ENCODE data around the gene MPEG1.

The MPEG1 gene, protein sequence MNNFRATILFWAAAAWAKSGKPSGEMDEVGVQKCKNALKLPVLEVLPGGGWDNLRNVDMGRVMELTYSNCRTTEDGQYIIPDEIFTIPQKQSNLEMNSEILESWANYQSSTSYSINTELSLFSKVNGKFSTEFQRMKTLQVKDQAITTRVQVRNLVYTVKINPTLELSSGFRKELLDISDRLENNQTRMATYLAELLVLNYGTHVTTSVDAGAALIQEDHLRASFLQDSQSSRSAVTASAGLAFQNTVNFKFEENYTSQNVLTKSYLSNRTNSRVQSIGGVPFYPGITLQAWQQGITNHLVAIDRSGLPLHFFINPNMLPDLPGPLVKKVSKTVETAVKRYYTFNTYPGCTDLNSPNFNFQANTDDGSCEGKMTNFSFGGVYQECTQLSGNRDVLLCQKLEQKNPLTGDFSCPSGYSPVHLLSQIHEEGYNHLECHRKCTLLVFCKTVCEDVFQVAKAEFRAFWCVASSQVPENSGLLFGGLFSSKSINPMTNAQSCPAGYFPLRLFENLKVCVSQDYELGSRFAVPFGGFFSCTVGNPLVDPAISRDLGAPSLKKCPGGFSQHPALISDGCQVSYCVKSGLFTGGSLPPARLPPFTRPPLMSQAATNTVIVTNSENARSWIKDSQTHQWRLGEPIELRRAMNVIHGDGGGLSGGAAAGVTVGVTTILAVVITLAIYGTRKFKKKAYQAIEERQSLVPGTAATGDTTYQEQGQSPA

DNA sequence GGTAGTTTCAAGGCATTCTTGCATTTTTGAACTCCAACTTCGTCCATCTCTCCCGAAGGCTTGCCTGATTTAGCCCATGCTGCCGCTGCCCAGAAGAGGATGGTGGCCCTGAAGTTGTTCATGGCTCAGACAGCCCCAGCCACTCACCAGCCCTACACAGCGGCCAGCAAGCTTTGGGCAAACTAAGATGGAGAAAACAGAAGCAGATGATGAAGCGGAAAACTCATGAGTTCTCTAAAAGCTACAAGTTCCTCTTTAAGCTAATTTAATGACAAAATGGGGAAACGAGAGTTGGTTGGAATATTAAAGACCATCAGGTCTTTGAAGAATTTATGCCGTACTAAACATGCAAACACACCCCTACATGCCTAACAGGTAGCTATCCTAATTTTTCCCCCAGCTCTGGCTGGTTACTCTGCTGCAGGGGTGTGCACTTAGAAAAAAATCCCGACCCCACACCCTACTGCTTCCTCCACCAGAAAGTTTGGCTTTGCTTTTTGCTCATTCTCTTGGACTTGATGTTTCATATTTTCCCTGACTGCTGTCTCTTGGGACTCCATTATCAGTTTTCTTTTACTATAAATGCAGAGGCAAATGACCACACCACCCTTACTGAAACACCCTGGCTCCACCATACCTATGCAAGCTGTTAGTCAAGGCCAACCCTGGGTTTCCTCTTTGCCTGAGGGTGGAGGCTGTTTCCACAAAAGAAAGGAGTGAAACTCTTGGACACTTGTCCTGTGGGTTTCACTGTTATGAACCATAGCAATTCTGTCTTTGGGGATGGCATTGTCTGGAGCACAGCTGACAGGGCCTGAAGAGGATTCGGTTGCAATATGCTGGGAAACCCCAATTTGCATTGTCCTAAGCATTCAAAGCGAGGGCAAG, at the start of gene MPEG1:
Gene MPEG1 (minus strand): TSS at position 184 of the 888 bp plus-strand sequence. CDS start 62 bp downstream, at position 122.
- no peak for DNase-seq

DNA sequence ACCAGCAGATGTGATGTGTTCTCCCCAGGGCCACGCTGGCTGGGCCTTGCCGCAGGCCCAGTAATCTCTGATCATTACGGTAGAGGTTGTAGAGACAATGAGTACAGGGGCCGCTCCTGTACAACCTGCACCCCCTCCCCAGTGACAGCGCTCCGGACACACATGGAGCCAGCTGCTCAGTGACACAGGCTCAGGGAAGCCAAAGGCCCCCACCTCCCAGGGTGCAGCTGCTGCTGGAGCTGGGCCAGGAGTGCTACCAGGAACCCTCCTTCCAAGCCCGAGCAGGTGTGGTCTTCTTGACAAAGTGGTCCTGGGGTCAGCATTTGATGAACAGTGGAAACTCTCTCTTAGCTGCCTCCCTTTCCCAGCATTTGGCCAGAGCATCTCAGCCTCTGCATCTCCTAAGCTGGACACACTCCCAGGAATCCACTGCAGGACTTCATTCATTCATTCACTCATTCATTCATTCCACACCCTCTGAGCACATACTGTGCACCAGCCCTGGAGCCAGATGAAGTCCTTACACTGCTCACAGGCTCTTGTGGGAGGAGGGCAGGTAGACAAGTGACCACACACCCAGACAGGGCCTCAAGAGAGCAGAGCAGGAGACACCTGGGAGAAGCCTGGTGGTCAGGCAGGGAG, 49.6 kb upstream of the MPEG1 start:
- DNase-seq, result no peak

DNA sequence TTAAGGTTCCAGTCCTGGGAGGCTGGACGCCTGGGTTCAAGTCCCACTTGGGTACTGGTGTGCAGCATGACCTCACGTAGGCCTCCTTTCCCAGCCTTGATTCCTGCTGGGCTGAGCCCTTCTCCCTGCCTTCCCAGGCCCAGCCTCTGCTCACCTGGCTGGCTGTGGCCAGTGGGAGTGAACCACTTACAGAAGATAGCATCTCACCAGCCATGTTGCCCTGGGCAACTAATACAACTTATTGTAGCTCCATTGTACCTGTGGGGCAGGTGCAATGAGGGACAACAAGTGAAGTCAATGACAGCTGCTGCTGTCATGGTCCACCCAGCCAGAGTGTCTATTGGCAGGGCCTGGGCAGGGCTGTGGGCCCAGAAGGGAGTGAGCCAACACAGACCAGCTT, 48.4 kb upstream of the MPEG1 start:
- no peak for DNase-seq

DNA sequence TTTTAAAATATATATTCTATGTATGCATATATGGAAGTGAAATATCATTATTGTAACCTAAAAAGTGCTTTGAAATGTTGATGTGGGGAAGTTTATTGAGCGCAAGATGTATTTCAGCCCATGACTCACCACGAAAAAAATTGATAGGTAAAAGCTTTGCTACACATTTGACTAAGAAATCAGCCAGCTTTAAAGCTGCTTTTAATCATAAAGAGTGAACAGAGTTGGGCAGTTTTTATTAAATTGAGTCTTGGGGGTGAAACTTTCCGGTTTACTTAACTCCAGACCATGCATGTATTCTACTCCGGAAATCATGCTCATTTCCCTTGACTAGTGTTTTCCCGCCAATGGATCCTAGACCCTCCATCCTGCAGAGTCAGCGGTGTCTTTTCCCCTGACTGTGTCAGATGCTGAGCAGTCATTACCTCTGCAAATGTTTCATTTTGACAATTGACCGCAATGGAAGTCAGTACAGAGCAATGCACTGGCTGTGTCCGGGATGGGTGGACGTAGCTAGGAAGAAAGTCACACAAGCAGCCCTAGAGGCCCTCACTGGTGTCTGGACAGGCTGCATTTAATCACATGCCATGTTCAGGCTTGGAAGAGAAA, 47.2 kb upstream of the MPEG1 start:
- DNase-seq, result no peak

DNA sequence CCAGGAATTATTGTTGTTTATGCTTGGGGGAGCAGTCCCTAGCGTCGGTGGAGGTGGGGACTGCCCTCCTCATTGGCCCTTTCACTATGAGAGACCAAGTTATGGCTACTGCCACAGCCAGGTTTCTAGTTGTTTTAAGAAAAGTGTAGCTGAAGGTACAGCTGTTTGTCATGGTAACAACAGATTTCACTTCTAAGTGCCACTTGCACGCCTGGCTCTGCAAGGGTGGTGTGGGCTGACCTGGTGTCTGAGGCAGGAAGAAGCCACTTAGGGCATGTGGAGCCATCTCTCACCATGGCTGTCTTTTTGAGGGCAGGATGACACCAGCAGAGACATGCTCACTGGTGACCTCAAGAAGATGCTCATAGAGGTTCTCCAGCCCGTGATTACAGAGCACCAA, 46.3 kb upstream of the MPEG1 start:
- DNase-seq, result no peak

DNA sequence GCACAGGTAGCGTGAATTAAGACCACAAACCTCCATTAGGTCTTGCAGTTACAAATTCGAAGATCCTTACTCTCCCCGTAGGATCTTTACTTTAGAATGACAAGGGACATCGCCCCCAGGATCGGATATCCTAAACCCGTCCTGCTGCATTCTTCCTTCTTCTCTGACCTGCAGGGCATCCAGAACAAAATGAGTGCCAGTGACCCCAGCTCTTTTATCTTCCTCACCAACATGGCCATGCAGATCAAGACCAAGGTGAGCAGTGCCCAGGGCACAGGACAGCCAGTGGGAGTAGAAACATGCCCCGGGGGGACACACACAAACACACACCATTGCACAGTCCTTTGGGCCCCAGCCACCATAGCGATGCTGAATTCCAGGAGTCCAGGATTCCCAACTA, 42.6 kb upstream of the MPEG1 start:
- no peak for DNase-seq

DNA sequence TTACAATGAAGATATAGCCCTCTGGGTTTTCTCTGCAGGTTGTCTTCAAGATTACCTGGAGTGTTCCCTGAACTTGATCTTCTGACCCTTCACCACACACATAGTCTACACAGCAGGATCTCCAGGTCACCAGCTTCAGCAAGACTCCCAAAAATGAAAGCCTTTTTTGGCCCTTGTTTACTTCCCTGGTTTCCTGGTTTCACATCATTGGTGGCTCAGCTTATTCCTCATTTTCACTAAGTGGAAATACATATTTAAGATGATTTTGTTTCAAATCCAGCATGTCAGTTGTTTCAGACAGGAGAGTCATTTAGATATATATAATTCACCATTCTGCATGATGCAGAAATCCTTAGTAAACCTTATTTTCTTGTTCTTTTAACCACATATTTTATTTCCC, 41.6 kb upstream of the MPEG1 start:
- DNase-seq, result no peak

DNA sequence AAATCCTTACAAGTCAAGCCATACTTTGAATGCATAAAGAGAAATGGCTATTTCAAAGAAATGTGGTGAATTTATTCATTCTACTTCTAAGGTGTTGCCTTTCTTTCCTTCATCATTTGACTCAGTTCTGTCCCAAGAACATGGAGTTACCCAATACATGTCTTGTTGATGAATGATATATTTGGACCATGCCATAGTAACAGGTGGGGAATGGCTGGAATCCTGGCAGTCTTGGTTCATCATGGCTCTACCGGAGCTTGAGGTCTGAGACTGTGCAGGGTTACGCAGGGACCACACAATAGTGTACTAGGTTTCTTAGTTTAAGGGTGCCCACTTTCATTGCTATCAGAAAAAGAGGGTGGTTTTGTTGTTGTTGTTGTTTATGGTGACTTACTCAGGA, 40.3 kb upstream of the MPEG1 start:
- no peak for DNase-seq

DNA sequence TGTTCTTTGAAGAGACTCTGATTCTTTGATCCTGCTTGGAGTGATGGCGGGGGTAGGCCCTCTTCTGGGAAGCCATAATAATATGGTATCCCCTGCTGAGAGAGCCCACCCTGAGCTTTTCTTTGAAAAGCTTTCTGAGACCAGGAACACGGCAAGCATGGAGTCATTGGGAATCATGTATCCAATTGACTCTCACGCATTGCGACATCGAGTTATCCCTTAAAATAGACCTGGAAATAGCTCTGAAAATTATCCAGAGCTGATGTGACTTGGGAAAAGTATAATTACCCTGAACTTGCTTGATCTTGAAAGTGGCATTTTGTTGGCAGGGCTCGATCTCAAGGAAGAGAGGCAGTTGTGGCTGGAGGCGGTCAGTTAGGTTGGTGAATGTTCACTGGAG, 36.8 kb upstream of the MPEG1 start:
- DNase-seq, result no peak

DNA sequence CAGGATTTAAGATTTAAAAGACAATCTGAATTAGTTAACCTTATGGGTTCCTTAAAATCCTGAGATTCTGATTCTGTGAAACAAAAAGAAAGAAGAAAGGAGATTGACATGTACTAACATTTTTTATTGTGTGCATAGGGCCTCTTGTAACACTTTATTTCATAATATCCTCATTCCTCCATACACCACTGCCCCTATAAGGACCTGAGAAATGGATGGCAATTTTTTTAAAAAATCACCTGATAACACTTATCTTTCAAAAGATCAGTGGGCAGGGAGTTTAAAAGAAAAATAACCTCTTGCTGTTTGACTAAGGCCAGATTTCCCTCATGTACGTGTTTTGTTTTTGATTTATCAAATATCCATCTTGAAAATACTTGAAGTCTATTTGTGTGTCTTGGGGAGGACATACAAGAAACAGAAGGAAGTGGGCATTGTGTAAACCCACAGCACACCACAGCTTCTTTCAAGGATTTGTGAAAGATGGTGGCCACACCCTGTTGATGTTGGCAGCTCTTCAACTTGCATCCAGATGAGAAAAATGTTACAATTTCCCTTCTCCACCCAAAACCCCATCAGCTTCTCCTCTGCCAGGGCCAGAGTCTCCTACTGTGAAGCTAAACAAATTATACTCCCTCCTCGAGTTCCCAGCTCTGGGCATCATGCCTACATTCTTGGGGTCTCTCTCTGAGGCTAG, 35.0 kb upstream of the MPEG1 start:
- no peak for DNase-seq

DNA sequence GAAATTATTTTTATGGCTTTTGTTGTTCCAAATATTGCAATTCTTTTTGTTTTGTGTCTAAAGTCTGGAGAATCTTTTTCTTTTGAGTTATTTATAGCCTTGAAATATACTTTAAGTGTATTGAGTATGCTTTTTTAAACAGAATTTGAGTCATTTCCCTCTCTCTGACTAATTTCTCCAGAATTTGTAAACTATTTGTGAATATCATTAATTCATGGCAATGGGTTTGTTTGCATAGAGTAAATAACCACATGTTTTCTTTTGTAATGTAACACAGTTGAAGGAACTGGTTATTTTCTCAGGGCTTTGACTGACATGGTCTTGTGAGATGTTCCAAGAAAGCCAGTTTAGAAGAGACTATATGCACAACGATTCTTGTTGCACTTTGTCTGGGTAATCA, 30.9 kb upstream of the MPEG1 start:
- DNase-seq, result no peak

DNA sequence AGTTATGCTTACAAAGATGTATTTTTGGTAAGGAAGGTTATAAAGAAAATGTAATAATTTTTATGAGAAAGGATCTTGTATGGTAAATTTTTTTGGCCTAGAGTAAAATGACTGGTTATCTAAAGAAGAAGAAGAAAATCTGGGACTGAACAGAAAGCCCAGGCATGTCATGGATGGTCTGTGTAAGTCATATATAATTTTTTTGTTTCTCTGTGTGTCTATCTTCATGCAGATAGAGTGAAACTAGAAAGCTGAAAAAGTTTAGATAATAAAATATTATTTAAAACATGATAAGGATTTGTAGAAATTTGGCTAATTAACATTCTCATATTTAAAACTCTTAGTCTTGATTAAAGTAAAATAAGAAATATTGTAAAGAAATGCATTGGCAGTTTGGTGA, 27.6 kb upstream of the MPEG1 start:
- no peak for DNase-seq

DNA sequence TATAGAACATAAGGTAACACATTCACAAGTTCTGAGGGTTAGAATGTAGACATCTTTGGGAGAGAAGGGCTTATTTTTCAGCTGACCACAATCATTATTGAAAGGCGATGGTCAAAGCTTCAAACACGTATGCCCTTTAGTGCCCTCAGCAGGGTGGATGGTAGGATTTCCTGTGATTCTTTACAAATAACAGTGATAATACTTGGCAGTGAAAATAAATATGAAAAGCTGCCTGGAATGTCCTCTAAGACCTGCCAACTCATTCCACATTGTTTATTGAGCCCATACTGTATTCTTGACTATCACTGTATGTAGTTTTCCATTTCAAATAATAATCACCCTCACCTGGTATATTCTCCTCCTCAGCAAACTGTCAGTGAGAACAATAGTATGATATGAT, 13.7 kb upstream of the MPEG1 start:
- no peak for DNase-seq

DNA sequence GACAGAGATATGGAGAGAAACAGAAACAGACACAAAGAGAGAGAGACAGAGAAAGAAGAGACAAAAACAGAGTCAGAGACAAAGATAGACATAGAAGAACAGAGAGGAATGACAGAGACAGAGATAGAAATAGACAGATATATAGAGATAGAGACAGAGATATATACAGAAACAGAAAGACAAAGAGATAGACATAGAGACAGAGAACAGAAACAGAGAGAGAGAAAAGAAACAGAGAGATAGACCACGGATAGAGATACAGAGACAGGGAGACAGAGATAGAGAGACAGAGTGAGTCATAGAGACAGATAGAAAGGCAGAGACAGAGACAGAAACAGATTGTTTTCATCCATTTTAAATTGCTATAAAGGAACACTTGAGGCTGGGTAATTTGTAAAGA, 12.3 kb upstream of the MPEG1 start:
- no peak for DNase-seq

DNA sequence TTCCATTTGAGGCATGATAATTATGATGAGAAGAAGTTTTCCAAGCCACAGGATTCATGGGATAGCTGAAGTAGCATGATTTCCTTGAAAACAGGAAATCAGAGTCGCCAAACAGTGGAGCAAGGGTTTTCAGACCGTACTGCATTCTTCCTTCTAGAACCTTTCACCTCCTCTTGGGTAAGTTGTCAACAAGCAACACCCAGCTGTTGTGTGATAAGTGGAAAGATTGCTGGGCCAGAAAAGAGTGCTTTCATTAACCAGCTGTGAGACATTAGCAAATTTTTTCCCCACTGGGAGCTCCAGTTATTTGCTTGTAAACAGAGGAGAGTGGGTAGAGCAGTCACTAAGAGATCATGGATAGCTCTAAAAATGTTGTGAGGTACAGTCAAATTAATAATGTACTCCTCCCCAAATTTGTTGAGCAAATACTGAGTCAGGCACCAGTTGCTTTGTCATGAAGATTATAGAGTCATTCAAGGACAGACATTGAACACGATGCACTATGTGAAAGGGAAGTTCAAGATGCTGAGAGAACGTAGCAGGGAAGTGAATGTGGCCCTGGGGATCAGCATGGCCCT, 11.7 kb upstream of the MPEG1 start:
- DNase-seq, result no peak

DNA sequence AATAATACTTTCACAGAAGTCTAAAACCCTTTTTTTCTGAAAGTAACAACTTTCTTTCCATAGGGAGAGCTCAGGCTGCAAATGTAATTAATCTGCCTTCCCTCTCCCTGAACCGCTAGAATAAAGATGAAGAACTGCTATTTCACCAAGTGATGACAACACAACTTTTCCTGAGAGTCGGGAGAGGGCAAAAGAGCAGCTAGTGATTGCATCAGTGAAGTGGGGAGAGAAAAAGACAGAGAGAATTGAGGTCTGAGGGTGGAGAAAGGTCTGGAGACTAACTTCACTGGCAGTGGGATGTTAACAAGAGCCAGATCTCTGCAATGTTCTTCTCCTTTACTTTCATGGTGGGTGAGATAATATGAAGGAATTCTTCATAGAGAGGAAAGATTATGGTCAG, 10.9 kb upstream of the MPEG1 start:
- DNase-seq, result no peak

DNA sequence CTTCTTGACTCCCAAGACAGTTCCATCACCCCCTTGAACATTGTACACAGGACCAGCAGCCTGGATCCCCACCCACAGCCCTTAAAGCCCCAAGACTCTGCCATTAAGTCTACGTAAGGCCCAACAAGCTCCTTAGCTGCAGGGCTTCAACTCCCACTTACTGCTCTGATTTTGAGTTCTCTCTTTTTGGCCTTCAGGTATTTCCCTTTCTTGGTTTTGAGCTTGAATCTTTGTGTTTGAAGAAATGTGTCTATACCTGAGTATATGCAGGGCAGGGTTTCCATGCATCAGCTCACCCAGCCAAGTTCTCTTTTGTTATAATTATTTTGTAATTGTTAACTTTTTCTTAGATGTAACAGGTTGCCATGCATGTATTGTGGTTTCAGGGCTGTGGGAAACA, 10.4 kb upstream of the MPEG1 start:
- no peak for DNase-seq

DNA sequence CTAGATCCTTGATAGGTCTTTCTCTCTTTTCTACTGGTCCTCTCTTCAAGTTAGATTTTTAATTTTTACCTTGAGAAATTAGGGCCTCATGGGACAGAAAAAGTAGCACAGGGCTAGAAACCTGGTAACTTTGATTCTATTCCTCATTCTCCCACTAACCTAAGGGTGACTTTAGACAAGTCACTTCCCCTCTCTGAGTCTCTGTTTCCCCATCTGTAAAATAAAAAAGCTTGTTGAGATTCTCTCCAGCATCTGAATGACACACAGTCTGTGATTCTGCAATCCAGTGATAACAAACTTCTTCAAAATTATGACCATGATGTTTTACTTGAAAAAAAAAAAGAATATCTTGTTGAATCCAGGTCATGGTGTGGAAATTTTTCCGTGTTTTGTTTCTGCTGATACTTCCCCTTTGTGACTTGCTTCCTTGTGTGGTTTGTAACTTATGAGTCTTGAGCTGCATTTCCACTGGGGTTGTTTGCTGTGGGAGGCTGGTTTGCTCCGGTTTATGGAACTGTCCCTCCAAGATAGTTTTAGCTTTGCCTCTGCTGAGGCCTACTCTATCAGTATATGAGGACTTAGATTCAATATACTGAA, 9.8 kb upstream of the MPEG1 start:
- DNase-seq, result no peak

DNA sequence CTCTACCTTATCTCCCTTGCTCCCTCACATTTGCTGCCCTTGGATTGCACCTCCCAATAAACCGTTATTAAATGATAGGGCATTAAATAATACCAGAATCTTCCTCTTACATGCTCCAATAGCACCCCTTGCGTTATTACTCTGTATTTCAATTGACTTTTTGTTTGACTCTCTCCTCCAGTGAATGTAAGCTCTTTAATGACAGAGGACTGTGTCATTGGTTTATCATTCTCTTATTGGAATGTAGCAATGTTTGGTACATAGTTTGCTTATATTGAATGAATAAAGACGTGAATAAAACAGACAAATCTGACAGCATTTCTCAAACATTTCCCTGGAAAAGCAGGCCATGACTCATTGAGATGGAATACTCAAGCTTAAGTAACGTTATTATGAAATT, 8.7 kb upstream of the MPEG1 start:
- DNase-seq, result no peak

DNA sequence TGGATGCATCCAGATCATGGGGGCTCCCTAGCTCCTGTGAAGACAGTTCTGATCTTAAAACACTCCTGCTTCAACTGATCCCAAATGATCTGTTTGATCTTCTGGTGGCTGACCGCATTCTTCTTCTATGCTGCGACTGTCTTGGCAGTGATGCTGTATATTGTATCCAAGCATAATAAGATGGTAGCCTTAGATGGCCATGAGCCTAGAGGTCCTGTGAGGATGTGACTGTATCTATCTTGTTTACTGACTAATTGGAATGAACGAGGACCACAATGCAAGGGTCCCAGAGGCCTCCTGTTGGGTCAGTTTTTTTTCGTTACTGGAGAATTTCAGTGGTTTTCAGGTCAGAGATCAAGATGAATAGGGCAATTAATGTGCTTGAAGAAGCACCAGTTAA, 7.1 kb upstream of the MPEG1 start:
- no peak for DNase-seq

DNA sequence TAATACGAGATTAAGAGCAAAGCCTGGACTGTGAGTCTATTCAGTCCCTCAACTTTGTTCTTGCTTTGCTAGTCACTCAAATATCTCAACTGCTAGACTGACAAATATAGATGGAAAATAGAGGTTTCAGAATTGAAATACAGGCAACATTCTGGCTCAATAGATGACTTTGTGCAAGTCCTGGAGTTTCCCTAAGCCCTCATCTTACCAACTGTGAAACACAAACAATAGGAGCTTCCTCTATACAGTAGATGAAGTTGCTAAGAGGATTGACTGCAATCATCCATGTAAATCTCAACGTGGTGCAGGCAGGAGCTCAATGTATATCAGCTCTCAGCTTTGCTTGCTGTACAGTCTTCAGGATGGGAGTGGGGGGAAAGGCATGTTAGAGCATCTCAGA, 6.2 kb upstream of the MPEG1 start:
- no peak for DNase-seq
